Activated T-cell treated with anti-CD3 and anti-CD28 coated beads for 48 hours (primary cell): Measurements from ENCODE around the gene CTBP1.

Experiments
- DNase-seq: peaks from one replicate; pipeline ENCODE4 v3.0.0-alpha.2; 2020; ENCODE audit warnings: low read depth

CTBP1 gene

GRCh38 chr4:1195891-1196401, 53.0 kb downstream of the CTBP1 start:
- no peak for DNase-seq

- no peak for DNase-seq
These were observed 53.7 kb downstream of the CTBP1 start for GRCh38 chr4:1195109-1195671.

GRCh38 chr4:1194010-1194900, 54.7 kb downstream of the CTBP1 start:
- no peak for DNase-seq

- no peak for DNase-seq
These were observed 55.5 kb downstream of the CTBP1 start for GRCh38 chr4:1193206-1194009.

GRCh38 chr4:1192493-1193205, 56.3 kb downstream of the CTBP1 start:
- DNase-seq: no peak

GRCh38 chr4:1192091-1192492, 56.8 kb downstream of the CTBP1 start:
- DNase-seq: no peak

- DNase-seq: no peak
These were observed 57.3 kb downstream of the CTBP1 start for GRCh38 chr4:1191621-1192020.

GRCh38 chr4:1187182-1187581, 61.7 kb downstream of the CTBP1 start:
- no peak for DNase-seq

GRCh38 chr4:1183985-1184773, 64.8 kb downstream of the CTBP1 start:
- DNase-seq: no peak

GRCh38 chr4:1182313-1182712, 66.6 kb downstream of the CTBP1 start:
- DNase-seq: no peak

- no peak for DNase-seq
These were observed 68.3 kb downstream of the CTBP1 start for GRCh38 chr4:1180663-1181062.

- no peak for DNase-seq
These were observed 69.0 kb downstream of the CTBP1 start for GRCh38 chr4:1179976-1180375.

GRCh38 chr4:1179089-1179441, 69.9 kb downstream of the CTBP1 start:
- no peak for DNase-seq

GRCh38 chr4:1178300-1179088, 70.4 kb downstream of the CTBP1 start:
- DNase-seq: no peak

GRCh38 chr4:1177274-1178141, 71.4 kb downstream of the CTBP1 start:
- no peak for DNase-seq

- no peak for DNase-seq
These were observed 72.3 kb downstream of the CTBP1 start for GRCh38 chr4:1176398-1177273.

- no peak for DNase-seq
These were observed 73.2 kb downstream of the CTBP1 start for GRCh38 chr4:1175635-1176229.
